Measurements from ENCODE around the gene SNAPC4.

Gene SNAPC4

DNA sequence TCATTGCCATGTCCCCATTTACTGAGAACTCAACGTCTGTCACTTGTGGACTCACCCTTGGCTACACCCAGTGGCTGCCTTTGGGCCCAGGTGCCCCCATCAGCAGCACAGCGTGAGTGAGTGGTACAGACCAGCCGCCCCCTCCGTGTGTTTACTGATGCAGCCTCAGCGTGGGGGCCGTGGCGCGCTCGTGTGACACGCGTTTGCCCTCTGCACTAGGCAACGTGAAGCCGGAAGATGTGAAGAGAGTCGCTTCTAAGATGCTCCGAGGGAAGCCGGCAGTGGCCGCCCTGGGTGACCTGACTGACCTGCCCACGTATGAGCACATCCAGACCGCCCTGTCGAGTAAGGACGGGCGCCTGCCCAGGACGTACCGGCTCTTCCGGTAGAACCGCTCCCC is 22.9 kb upstream of the SNAPC4 start:
- H3K36me3 ChIP-seq (ENCODE audit: control insufficient read depth in 1 of 2, insufficient read depth in 2 of 2, low read length in 2 of 2), result peaks cover 40 to 62% of the 10 kb centered on the region in 2 donors
- no peak overlapping the region for H3K9ac ChIP-seq (ENCODE audit: low read depth in 1 of 2, low read length in 2 of 2)
- H3K4me1 ChIP-seq (ENCODE audit: control insufficient read depth in 1 of 2, insufficient read depth in 2 of 2, low read length in 2 of 2), result no peaks in the 10 kb centered on the region
- H3K4me3 ChIP-seq (ENCODE audit: low read depth in 1 of 2, low read length in 2 of 2), result no peak overlapping the region
- no peaks in the 10 kb centered on the region for H3K27me3 ChIP-seq (ENCODE audit: control insufficient read depth in 1 of 2, insufficient read depth in 2 of 2, low read length in 2 of 2)
- H3K27ac ChIP-seq (ENCODE audit: low read depth, low read length), result no peak overlapping the region
- H3K9me3 ChIP-seq (ENCODE audit: control insufficient read depth in 1 of 2, low read length in 2 of 2), result no peaks in the 10 kb centered on the region

DNA sequence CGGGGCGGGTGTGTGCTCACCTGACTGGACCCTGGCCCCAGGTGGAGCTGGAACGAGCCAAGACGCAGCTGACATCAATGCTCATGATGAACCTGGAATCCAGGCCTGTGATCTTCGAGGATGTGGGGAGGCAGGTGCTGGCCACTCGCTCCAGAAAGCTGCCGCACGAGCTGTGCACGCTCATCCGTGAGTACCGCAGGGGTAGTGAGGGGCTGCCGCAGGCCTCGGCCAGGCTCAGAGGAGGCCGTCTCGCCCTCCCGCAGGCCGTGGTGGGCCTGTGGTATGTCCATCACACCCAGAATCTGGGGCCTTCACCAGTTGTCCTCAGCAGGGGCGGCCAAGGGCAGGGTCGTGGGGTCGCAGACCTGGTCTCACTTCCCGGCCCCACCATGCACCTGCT is 21.8 kb upstream of the SNAPC4 start:
- no peaks in the 10 kb centered on the region for H3K27me3 ChIP-seq (ENCODE audit: control insufficient read depth in 1 of 2, insufficient read depth in 2 of 2, low read length in 2 of 2)
- H3K4me1 ChIP-seq (ENCODE audit: control insufficient read depth in 1 of 2, insufficient read depth in 2 of 2, low read length in 2 of 2), result no peaks in the 10 kb centered on the region
- H3K36me3 ChIP-seq (ENCODE audit: control insufficient read depth in 1 of 2, insufficient read depth in 2 of 2, low read length in 2 of 2), result peaks cover 44 to 72% of the 10 kb centered on the region in 2 donors
- H3K9ac ChIP-seq (ENCODE audit: low read depth in 1 of 2, low read length in 2 of 2), result no peak overlapping the region
- no peak overlapping the region for H3K4me3 ChIP-seq (ENCODE audit: low read depth in 1 of 2, low read length in 2 of 2)
- H3K9me3 ChIP-seq (ENCODE audit: control insufficient read depth in 1 of 2, low read length in 2 of 2), result no peaks in the 10 kb centered on the region
- H3K27ac ChIP-seq (ENCODE audit: low read depth, low read length), result no peak overlapping the region

DNA sequence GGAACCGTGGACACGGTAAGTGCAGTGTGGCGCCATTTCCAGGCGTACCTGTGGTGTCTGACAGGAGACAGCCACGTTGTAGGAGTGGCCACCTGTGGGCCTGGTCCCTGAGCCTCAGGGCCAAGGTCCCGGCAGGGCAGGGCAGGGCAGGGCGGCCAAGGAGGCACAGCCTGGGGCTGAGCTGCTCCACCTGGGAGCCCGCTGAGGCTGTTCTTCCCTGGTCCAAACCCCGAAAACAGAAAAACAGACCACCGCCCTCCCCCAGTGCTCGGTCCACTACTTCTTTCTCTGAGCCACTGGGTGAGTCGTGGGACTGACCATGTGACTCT is 19.1 kb upstream of the SNAPC4 start:
- Histone ChIP-seq H3K36me3 (ENCODE audit: control insufficient read depth in 1 of 2, insufficient read depth in 2 of 2, low read length in 2 of 2) (peaks cover 58 to 90% of the 10 kb centered on the region in 2 donors), H3K27ac (ENCODE audit: low read depth, low read length) (no peak overlapping the region), H3K9ac (ENCODE audit: low read depth in 1 of 2, low read length in 2 of 2) (no peak overlapping the region), H3K4me3 (ENCODE audit: low read depth in 1 of 2, low read length in 2 of 2) (no peak overlapping the region), H3K9me3 (ENCODE audit: control insufficient read depth in 1 of 2, low read length in 2 of 2) (no peaks in the 10 kb centered on the region), H3K27me3 (ENCODE audit: control insufficient read depth in 1 of 2, insufficient read depth in 2 of 2, low read length in 2 of 2) (no peaks in the 10 kb centered on the region), H3K4me1 (ENCODE audit: control insufficient read depth in 1 of 2, insufficient read depth in 2 of 2, low read length in 2 of 2) (no peaks in the 10 kb centered on the region)

DNA sequence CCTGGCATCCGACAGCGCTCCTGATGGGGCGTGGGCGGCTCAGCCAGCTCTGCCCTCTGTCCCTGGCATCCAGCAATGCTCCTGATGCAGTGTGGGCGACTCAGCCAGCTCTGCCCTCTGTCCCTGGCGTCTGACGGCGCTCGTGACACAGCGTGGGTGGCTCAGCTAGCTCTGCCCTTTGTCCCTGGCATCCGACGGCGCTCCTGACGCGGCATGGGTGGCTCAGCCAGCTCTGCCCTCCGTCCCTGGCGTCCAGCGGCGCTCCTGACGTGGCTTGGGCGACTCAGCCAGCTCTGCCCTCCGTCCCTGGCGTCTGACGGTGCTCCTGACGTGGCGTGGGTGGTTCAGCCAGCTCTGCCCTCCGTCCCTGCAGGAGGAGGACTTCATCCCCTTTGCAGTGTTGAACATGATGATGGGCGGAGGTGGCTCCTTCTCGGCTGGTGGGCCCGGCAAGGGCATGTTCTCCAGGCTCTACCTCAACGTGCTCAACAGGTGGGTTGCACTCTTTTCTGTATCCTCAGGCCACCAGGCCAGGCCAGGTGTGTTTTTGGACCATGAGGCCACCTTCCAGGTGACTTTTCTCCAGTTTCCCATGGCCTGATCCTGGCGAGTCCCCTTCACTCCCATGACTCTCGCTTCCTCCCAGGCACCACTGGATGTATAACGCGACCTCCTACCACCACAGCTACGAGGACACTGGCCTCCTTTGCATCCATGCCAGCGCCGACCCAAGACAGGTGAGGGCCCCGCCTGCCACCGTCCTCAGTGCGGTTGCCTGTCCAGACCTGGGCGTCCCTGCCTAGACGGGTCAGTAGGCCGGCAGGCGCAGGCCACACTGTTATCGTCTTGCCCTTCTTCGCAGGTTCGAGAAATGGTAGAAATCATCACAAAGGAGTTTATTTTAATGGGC is 18.5 kb upstream of the SNAPC4 start:
- Histone ChIP-seq H3K36me3 (ENCODE audit: control insufficient read depth in 1 of 2, insufficient read depth in 2 of 2, low read length in 2 of 2) (peaks cover 60 to 91% of the 10 kb centered on the region in 2 donors), H3K4me1 (ENCODE audit: control insufficient read depth in 1 of 2, insufficient read depth in 2 of 2, low read length in 2 of 2) (no peaks in the 10 kb centered on the region), H3K27ac (ENCODE audit: low read depth, low read length) (no peak overlapping the region), H3K4me3 (ENCODE audit: low read depth in 1 of 2, low read length in 2 of 2) (no peak overlapping the region), H3K27me3 (ENCODE audit: control insufficient read depth in 1 of 2, insufficient read depth in 2 of 2, low read length in 2 of 2) (no peaks in the 10 kb centered on the region), H3K9me3 (ENCODE audit: control insufficient read depth in 1 of 2, low read length in 2 of 2) (no peaks in the 10 kb centered on the region), H3K9ac (ENCODE audit: low read depth in 1 of 2, low read length in 2 of 2) (no peak overlapping the region)

DNA sequence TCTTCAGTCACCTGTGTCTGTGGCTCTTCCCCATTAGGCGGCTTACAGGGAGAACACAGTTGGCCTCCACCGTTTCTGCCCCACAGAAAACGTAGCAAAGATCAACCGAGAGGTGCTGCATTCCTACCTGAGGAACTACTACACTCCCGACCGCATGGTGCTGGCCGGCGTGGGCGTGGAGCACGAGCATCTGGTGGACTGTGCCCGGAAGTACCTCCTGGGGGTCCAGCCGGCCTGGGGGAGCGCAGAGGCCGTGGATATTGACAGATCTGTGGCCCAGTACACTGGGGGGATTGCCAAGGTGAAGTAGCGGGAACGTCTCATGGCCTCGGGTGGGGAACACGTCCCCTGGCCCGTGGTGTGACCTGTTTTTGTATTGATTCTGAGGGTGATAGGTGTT is 16.9 kb upstream of the SNAPC4 start:
- H3K36me3 ChIP-seq (ENCODE audit: control insufficient read depth in 1 of 2, insufficient read depth in 2 of 2, low read length in 2 of 2), result peaks cover 53 to 86% of the 10 kb centered on the region in 2 donors
- no peaks in the 10 kb centered on the region for H3K9me3 ChIP-seq (ENCODE audit: control insufficient read depth in 1 of 2, low read length in 2 of 2)
- no peaks in the 10 kb centered on the region for H3K27me3 ChIP-seq (ENCODE audit: control insufficient read depth in 1 of 2, insufficient read depth in 2 of 2, low read length in 2 of 2)
- H3K9ac ChIP-seq (ENCODE audit: low read depth in 1 of 2, low read length in 2 of 2), result no peak overlapping the region
- no peak overlapping the region for H3K4me3 ChIP-seq (ENCODE audit: low read depth in 1 of 2, low read length in 2 of 2)
- H3K27ac ChIP-seq (ENCODE audit: low read depth, low read length), result no peak overlapping the region
- H3K4me1 ChIP-seq (ENCODE audit: control insufficient read depth in 1 of 2, insufficient read depth in 2 of 2, low read length in 2 of 2), result peaks cover 2 to 3% of the 10 kb centered on the region in 2 donors

DNA sequence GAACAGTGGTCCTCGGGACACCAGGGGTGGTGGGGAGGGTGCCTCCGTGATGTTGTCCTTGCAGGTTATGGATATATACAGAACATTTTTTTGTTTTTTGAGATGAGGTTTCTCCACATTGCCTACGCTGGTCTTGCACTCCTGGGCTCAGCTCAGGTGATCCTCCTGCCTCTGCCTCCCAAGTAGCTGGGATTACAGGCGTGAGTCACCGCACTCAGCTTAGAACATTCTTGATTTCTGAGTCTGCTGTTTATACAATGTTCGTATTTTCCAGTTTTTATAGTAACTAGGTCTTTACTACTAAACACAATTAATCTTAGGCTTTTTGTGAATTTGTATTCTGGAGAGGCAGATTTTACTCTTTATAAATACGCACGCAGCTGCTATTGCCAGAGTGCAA is 16.5 kb upstream of the SNAPC4 start:
- no peaks in the 10 kb centered on the region for H3K9me3 ChIP-seq (ENCODE audit: control insufficient read depth in 1 of 2, low read length in 2 of 2)
- no peaks in the 10 kb centered on the region for H3K27me3 ChIP-seq (ENCODE audit: control insufficient read depth in 1 of 2, insufficient read depth in 2 of 2, low read length in 2 of 2)
- no peak overlapping the region for H3K27ac ChIP-seq (ENCODE audit: low read depth, low read length)
- H3K36me3 ChIP-seq (ENCODE audit: control insufficient read depth in 1 of 2, insufficient read depth in 2 of 2, low read length in 2 of 2), result peaks cover 50 to 82% of the 10 kb centered on the region in 2 donors
- no peak overlapping the region for H3K4me3 ChIP-seq (ENCODE audit: low read depth in 1 of 2, low read length in 2 of 2)
- H3K9ac ChIP-seq (ENCODE audit: low read depth in 1 of 2, low read length in 2 of 2), result no peak overlapping the region
- peaks cover 7 to 8% of the 10 kb centered on the region in 2 donors for H3K4me1 ChIP-seq (ENCODE audit: control insufficient read depth in 1 of 2, insufficient read depth in 2 of 2, low read length in 2 of 2)

DNA sequence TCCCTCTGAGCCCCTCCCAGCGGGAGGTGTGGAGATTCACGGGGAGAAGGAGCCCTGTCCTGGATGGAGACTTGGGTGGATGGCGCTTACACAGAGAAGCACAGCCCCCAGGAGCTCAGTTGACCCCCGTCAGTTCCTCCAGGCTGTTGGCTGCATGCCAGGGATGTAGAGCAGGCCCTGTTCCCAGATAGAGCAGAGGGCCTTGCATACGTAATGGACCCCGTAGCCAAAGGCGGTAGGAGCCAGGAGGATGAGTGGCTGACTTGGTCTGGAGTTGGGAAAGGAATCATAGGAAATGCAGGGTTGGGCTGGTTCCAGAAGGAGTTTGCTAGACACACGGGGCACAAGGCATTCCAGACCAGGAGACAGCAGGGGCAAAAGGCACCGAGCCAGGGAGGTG is 13.0 kb upstream of the SNAPC4 start:
- Histone ChIP-seq H3K4me1 (ENCODE audit: control insufficient read depth in 1 of 2, insufficient read depth in 2 of 2, low read length in 2 of 2) (peaks cover 18 to 21% of the 10 kb centered on the region in 2 donors), H3K9ac (ENCODE audit: low read depth in 1 of 2, low read length in 2 of 2) (no peak overlapping the region), H3K27ac (ENCODE audit: low read depth, low read length) (no peak overlapping the region), H3K4me3 (ENCODE audit: low read depth in 1 of 2, low read length in 2 of 2) (no peak overlapping the region), H3K36me3 (ENCODE audit: control insufficient read depth in 1 of 2, insufficient read depth in 2 of 2, low read length in 2 of 2) (peaks cover 35 to 53% of the 10 kb centered on the region in 2 donors), H3K9me3 (ENCODE audit: control insufficient read depth in 1 of 2, low read length in 2 of 2) (no peaks in the 10 kb centered on the region), H3K27me3 (ENCODE audit: control insufficient read depth in 1 of 2, insufficient read depth in 2 of 2, low read length in 2 of 2) (no peaks in the 10 kb centered on the region)

DNA sequence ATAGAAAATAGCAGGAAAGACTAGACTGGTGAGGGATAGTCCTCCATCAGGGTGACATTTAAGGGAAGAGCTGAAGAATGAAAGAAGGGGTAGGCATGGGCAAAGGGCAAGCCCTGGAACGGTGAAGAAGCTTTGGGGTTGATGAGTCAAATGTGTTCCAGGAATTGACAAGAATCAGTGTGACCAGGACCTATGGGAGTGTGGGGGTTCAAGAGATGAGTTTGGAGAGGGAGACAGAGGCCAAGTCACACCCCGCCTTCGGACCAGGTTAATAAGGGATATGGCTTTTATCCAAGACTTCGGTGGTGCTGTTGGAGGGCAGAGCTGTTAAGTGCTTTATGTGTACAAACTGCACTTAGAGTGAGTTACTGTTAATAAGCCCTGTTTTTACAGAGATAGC is 11.4 kb upstream of the SNAPC4 start:
- H3K36me3 ChIP-seq (ENCODE audit: control insufficient read depth in 1 of 2, insufficient read depth in 2 of 2, low read length in 2 of 2), result peaks cover 35 to 51% of the 10 kb centered on the region in 2 donors
- peak overlapping the region; percentile 91 to 98 for H3K4me3 ChIP-seq (ENCODE audit: low read depth in 1 of 2, low read length in 2 of 2)
- H3K9ac ChIP-seq (ENCODE audit: low read depth in 1 of 2, low read length in 2 of 2), result peak overlapping the region; percentile 56 to 92
- peaks cover 18 to 21% of the 10 kb centered on the region in 2 donors for H3K4me1 ChIP-seq (ENCODE audit: control insufficient read depth in 1 of 2, insufficient read depth in 2 of 2, low read length in 2 of 2)
- no peaks in the 10 kb centered on the region for H3K27me3 ChIP-seq (ENCODE audit: control insufficient read depth in 1 of 2, insufficient read depth in 2 of 2, low read length in 2 of 2)
- no peaks in the 10 kb centered on the region for H3K9me3 ChIP-seq (ENCODE audit: control insufficient read depth in 1 of 2, low read length in 2 of 2)
- H3K27ac ChIP-seq (ENCODE audit: low read depth, low read length), result no peak overlapping the region

DNA sequence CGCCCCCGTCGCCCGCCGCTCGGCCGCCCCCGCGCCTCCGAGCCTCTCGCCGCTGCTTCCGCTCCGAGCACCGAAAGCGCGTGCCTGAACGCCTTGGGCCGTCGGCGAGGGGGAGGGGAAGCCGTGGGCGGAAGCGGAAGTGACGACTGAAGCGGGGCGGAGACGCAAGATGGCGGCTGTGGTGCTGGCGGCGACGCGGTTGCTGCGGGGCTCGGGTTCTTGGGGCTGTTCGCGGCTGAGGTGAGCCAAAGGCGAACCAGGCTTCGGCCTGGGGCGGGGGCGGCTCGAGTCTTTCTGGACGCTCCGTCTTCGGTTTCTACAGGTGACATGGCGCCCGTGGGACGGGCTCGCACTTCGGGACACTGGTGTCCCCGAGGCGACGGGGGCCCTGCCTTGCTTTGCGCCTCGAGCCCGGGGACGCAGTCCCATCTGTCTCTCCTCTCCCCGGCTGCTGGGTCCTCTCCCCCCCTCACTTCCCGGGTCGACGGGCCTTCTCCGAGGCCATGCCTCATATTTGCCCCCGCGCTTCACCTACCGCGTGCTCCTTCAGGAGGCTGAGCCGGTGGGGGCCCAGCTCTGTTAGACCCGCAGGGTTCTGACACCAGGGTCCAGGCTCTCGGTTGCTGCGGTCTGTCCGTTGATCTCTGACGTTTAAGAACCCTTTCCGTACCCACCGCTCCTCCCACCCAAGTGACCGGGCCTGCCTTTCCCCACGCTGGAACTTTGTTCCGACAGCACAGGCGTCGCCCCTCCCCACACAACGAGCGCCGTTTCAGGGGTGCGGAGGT is 10.7 kb upstream of the SNAPC4 start, which contains the start of the genes ENTR1 and PMPCA:
Gene ENTR1, minus strand, starts transcription at position 115 of the 788 bp plus-strand sequence. CDS start 217 bp downstream, outside the sequence.
Gene PMPCA, plus strand, starts transcription at position 159 of the 788 bp plus-strand sequence. Its CDS starts 11 bp downstream, at position 170.
- H3K4me3 ChIP-seq (ENCODE audit: low read depth in 1 of 2, low read length in 2 of 2), result peak within 1 kb of the TSS; percentile 91 to 98
- peak within 1 kb of the TSS; percentile 66 to 92 for H3K9ac ChIP-seq (ENCODE audit: low read depth in 1 of 2, low read length in 2 of 2)
- no peaks in the 10 kb centered on the region for H3K9me3 ChIP-seq (ENCODE audit: control insufficient read depth in 1 of 2, low read length in 2 of 2)
- no peaks in the 10 kb centered on the region for H3K27me3 ChIP-seq (ENCODE audit: control insufficient read depth in 1 of 2, insufficient read depth in 2 of 2, low read length in 2 of 2)
- peak within 1 kb of the TSS; percentile 73 for H3K27ac ChIP-seq (ENCODE audit: low read depth, low read length)
- H3K36me3 ChIP-seq (ENCODE audit: control insufficient read depth in 1 of 2, insufficient read depth in 2 of 2, low read length in 2 of 2), result peaks cover 29 to 49% of the 10 kb centered on the region in 2 donors
- H3K4me1 ChIP-seq (ENCODE audit: control insufficient read depth in 1 of 2, insufficient read depth in 2 of 2, low read length in 2 of 2), result peaks cover 18 to 21% of the 10 kb centered on the region in 2 donors
